Muscle layer of duodenum (tissue), 2 donors: ENCODE measurements around the gene PLPP3.

ENCODE experiments used
- H3K27ac ChIP-seq: one replicate; pipeline ENCODE4 v1.7.0; 2013; ENCODE audit warnings: mild to moderate bottlenecking, low read length
- H3K27me3 ChIP-seq: one replicate; pipeline ENCODE4 v1.7.0; 2013; ENCODE audit warnings: low read depth, mild to moderate bottlenecking, control low read depth, low read length
- H3K36me3 ChIP-seq, 2 donors: one replicate each; pipeline ENCODE4 v1.7.0; 2013; ENCODE audit warnings: low read length in 2 of 2, control low read depth in 1 of 2, mild to moderate bottlenecking in 1 of 2; ENCODE audit not compliant: insufficient read depth in 2 of 2, control insufficient read depth in 1 of 2
- H3K4me1 ChIP-seq, 2 donors: one replicate each; pipeline ENCODE4 v1.7.0; 2013; ENCODE audit warnings: low read length in 2 of 2, mild to moderate bottlenecking in 2 of 2, control low read depth in 1 of 2, moderate library complexity in 1 of 2; ENCODE audit not compliant: insufficient read depth in 2 of 2, control insufficient read depth in 1 of 2
- H3K4me3 ChIP-seq, 2 donors: one replicate each; pipeline ENCODE4 v1.7.0; 2013; ENCODE audit warnings: low read length in 2 of 2, low read depth in 1 of 2, mild to moderate bottlenecking in 1 of 2
- H3K9me3 ChIP-seq, 2 donors: one replicate each; pipeline ENCODE4 v1.7.0; 2013; ENCODE audit warnings: low read length in 2 of 2, control low read depth in 1 of 2, mild to moderate bottlenecking in 1 of 2; ENCODE audit not compliant: control insufficient read depth in 1 of 2
- donor health status: healthy.

Gene PLPP3

DNA sequence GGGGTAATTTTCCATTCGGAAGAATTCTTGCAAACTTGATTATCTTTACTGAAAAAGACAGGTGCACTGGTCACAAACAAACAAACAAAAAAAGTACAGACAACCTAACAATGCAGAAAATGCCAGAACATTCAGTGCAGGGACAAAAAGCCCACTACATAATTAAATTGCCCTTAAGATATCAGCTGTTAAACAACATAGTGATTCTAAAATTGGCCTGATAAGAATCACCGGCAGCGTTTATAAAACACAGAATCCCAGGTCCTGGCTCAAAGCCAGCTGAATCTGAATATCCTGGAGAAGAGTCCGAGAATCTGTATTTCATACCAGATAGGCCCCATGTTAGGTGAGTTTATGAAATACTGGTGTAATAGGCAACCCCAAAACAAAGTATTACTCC, 6.1 kb downstream of the PLPP3 start:
- Histone ChIP-seq H3K27ac (no peak overlapping the region), H3K27me3 (no peaks in the 10 kb centered on the region), H3K9me3 (no peaks in the 10 kb centered on the region), H3K4me1 (peaks cover 0 to 37% of the 10 kb centered on the region in 2 donors), H3K4me3 (peak overlapping the region; percentile 27 to 41), H3K36me3 (no peaks in the 10 kb centered on the region)

DNA sequence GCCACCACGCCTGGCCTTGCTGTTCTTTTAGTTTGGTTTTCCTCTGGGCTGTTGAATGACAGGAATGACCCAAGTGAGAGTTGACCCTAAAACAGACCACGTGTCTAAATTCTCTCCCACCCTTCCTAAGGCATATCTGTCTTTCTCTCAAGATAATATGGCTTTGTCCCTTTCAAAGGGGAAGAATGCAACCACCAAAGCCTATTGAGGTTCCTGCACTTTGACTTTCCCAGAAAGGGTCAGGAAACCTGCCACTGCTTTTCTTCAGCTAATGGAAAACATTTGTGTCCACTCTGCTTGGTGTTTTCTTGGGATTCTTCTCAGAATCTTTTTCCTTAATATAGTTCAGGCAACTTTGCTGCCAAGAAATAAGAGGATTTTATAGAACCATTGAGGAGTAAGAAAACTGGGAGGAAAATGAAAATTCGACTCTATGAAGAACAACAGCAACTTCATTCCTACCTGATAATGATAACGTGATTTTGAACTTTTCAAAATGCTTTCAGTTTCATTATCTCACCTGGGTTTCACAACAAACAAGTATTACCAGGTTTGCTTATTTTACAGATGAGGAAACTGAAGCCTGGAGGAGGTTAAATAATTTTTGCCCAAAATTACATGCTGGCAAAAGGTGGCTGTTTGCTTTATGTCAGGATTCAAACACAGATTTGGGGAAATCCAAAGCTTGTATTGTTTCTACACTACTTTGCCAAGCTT, 6.9 kb downstream of the PLPP3 start:
- Histone ChIP-seq H3K9me3 (no peaks in the 10 kb centered on the region), H3K36me3 (no peaks in the 10 kb centered on the region), H3K4me1 (peaks cover 0 to 29% of the 10 kb centered on the region in 2 donors), H3K27ac (no peak overlapping the region), H3K27me3 (no peaks in the 10 kb centered on the region), H3K4me3 (peak overlapping the region; percentile 2 to 27)

GRCh38 chr1:56571448-56571847, 7.9 kb downstream of the PLPP3 start:
- H3K27me3 ChIP-seq: no peaks in the 10 kb centered on the region
- H3K4me1 ChIP-seq: peaks cover 5 to 19% of the 10 kb centered on the region in 2 donors
- H3K4me3 ChIP-seq: no peak overlapping the region
- H3K9me3 ChIP-seq: no peaks in the 10 kb centered on the region
- H3K27ac ChIP-seq: no peak overlapping the region
- no peaks in the 10 kb centered on the region for H3K36me3 ChIP-seq

DNA sequence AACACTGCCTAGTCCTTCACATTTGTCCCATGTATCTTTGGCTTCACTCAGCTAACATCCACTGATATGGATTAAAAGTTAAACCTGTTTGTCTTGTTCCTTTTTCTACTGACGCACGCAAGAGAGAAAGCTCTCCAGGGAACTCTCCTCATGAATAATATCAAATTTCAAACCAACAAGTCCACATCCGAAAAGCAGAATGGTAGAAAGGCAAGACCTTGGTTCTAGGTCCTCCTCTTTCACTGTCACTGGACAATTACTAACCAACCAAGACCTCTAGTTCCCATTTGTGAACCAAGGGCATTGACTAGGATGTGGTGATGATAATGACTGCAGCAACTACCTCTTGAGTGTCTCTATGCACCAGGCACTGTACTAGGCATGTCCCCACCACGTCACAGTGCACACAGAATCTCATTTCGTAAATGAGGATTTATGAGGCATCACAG, 8.4 kb downstream of the PLPP3 start:
- Histone ChIP-seq H3K27me3 (no peaks in the 10 kb centered on the region), H3K27ac (no peak overlapping the region), H3K36me3 (no peaks in the 10 kb centered on the region), H3K4me3 (no peak overlapping the region), H3K4me1 (peaks cover 5 to 17% of the 10 kb centered on the region in 2 donors), H3K9me3 (no peaks in the 10 kb centered on the region)

- peaks cover 5 to 25% of the 10 kb centered on the region in 2 donors for H3K4me1 ChIP-seq
- H3K36me3 ChIP-seq: no peaks in the 10 kb centered on the region
- no peak overlapping the region for H3K27ac ChIP-seq
Measured at GRCh38 chr1:56569661-56570060, 9.7 kb downstream of the PLPP3 start.

GRCh38 chr1:56566994-56567393, 12.4 kb downstream of the PLPP3 start:
- Histone ChIP-seq H3K27me3 (no peaks in the 10 kb centered on the region), H3K4me1 (peaks cover 5 to 20% of the 10 kb centered on the region in 2 donors), H3K4me3 (no peak overlapping the region), H3K27ac (no peak overlapping the region), H3K9me3 (no peaks in the 10 kb centered on the region), H3K36me3 (no peaks in the 10 kb centered on the region)

More at GRCh38 chr1:56569661-56570060, 9.7 kb downstream of the PLPP3 start:
- no peaks in the 10 kb centered on the region for H3K27me3 ChIP-seq
- H3K4me3 ChIP-seq: no peak overlapping the region
- no peaks in the 10 kb centered on the region for H3K9me3 ChIP-seq

DNA sequence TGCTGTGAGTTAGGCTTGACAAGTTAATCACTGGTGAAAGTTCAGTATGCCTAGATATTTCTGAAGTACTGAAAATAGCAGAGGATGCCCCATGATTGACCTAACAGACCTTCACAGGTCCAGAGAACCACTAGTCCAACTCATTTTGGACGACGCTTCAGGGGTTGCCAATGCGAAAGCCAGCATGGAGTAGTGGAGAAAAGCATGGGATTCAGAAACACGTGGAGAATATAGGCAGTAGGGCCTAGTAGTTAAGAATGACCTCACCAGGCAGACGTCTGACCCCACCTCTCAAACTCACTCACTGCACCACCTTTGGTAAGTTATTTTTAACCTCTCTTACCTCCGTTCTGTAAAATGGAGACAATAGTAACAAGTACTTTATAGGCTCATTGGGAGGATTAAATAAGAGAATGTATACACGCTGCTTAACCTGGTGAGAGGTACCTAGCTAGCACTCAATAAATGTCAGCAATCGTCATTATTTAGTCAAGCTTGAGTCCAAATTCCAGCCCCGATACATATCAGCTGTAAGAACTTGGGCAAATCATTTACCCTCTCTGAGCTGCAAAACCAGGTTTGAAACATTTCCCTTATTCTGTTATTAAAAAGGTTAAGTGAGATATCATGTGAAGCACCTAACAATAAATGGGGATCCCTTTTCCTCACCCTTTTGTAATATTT, 13.2 kb downstream of the PLPP3 start:
- Histone ChIP-seq H3K9me3 (no peaks in the 10 kb centered on the region), H3K4me1 (peaks cover 5 to 15% of the 10 kb centered on the region in 2 donors), H3K36me3 (no peaks in the 10 kb centered on the region), H3K27me3 (no peaks in the 10 kb centered on the region), H3K27ac (no peak overlapping the region), H3K4me3 (no peak overlapping the region)

DNA sequence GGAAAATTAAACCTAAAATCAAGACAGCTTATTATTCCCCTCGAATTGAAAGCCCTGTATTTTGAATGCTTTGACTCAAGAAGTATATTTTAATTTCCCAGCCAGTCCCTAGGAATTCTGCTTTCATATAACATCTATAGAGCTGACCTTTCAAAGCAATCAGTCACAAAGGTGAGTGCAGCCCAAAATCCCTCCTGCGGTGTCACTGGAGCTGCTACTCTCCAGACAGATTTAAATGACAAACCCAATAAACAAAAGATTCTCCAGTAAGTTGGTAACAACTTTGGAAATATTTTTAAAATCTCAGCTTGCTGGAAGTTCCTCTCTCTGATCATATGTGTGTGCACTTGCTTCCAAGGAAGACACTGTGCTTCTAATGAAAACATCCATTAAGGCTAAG, 14.7 kb downstream of the PLPP3 start:
- Histone ChIP-seq H3K27ac (no peak overlapping the region), H3K27me3 (no peaks in the 10 kb centered on the region), H3K4me1 (peaks cover 5 to 15% of the 10 kb centered on the region in 2 donors), H3K36me3 (no peaks in the 10 kb centered on the region), H3K9me3 (no peaks in the 10 kb centered on the region), H3K4me3 (no peak overlapping the region)

GRCh38 chr1:56563568-56563967, 15.8 kb downstream of the PLPP3 start:
- H3K36me3 ChIP-seq: no peaks in the 10 kb centered on the region
- no peak overlapping the region for H3K4me3 ChIP-seq
- no peaks in the 10 kb centered on the region for H3K27me3 ChIP-seq
- no peaks in the 10 kb centered on the region for H3K9me3 ChIP-seq
- peaks cover 5 to 15% of the 10 kb centered on the region in 2 donors for H3K4me1 ChIP-seq
- no peak overlapping the region for H3K27ac ChIP-seq

DNA sequence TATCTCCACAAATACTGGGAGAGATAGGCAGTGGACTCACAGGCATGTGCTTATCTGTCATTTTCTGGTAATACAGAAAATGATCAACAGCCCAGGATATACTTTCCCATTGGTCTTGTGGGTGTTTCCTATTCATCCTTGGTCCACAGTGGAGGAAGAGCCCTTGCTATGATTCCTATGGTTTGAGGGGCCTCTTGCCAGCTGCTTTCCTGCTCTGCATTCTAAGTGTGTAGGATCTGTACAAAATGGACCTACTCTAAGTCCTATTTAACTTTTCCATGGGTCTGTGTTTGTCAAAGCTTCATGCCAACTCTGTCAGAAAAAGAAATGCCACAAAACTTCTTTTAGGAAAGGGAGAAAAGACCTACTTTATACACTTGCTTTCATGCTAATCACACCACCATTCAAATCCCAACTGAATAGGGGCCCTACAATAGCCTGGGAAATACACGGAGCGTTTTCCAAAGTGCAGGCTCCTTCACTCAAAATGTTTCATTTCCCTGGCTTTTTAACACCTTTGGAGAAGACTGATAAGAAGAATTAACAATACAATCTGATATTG, 16.4 kb downstream of the PLPP3 start:
- Histone ChIP-seq H3K4me1 (peaks cover 5 to 15% of the 10 kb centered on the region in 2 donors), H3K27me3 (no peaks in the 10 kb centered on the region), H3K9me3 (no peaks in the 10 kb centered on the region), H3K4me3 (no peak overlapping the region), H3K27ac (no peak overlapping the region), H3K36me3 (no peaks in the 10 kb centered on the region)

GRCh38 chr1:56561227-56562019, 17.9 kb downstream of the PLPP3 start:
- H3K27me3 ChIP-seq: no peaks in the 10 kb centered on the region
- no peak overlapping the region for H3K4me3 ChIP-seq
- peaks cover 0 to 15% of the 10 kb centered on the region in 2 donors for H3K4me1 ChIP-seq
- no peaks in the 10 kb centered on the region for H3K9me3 ChIP-seq
- H3K36me3 ChIP-seq: no peaks in the 10 kb centered on the region
- no peak overlapping the region for H3K27ac ChIP-seq
